LNCAP (cell line): ENCODE results near the gene ITGA1.

Experiments
- CTCF ChIP-seq: fragments of 450-650 bp; IDR thresholded peaks from 2 replicates; pipeline ENCODE4 v1.5.1; 2017; ENCODE audit warnings: mild to moderate bottlenecking

Gene ITGA1

GRCh38 chr5:52983731-52984636 is 196.3 kb downstream of the ITGA1 start:
- TF ChIP-seq CTCF: no peak

- no peak for TF ChIP-seq CTCF
Observed at GRCh38 chr5:52985306-52985705, 197.6 kb downstream of the ITGA1 start.

- no peak for TF ChIP-seq CTCF
Observed at GRCh38 chr5:52987711-52988331, 200.1 kb downstream of the ITGA1 start.

- no peak for TF ChIP-seq CTCF
Observed at GRCh38 chr5:52988335-52989024, 200.8 kb downstream of the ITGA1 start.

- TF ChIP-seq CTCF: no peak
Observed at GRCh38 chr5:52989025-52989780, 201.5 kb downstream of the ITGA1 start, which contains the start of gene ITGA2. Gene ITGA2, plus strand, starts transcription at chr5:52989352. Its CDS starts 117 bp downstream, at chr5:52989469.

GRCh38 chr5:52989781-52990527 is 202.2 kb downstream of the ITGA1 start:
- peak; percentile 11; the same call in 1 of the 2 replicates for TF ChIP-seq CTCF
